Nephron (organoid): ENCODE results near the gene RPL13.

Experiments
- H3K27ac Mint-ChIP-seq, 3 experiments: 2 replicates each; pipeline ENCODE4 v1.8.0; 2020; ENCODE audit warnings: mixed read lengths in 3 of 3, mild to moderate bottlenecking in 2 of 3, moderate library complexity in 1 of 3
- H3K27me3 Mint-ChIP-seq: 2 replicates; pipeline ENCODE4 v1.8.0; 2021; ENCODE audit warnings: low read depth, mild to moderate bottlenecking, moderate library complexity, mixed read lengths
- H3K36me3 Mint-ChIP-seq: 2 replicates; pipeline ENCODE4 v1.8.0; 2020; ENCODE audit warnings: low read depth, mixed read lengths
- H3K4me1 Mint-ChIP-seq: 2 replicates; pipeline ENCODE4 v1.8.0; 2020; ENCODE audit warnings: mixed read lengths
- H3K4me3 Mint-ChIP-seq, 3 experiments: 2 replicates each; pipeline ENCODE4 v1.8.0; 2020; ENCODE audit warnings: mild to moderate bottlenecking in 3 of 3, mixed read lengths in 3 of 3, moderate library complexity in 2 of 3
- H3K9me3 Mint-ChIP-seq: 2 replicates; pipeline ENCODE4 v1.8.0; 2020; ENCODE audit warnings: mixed read lengths
- CTCF ChIP-seq, 3 experiments: fragments of 200-600 bp; sonication (generic); IDR thresholded peaks; one replicate each; pipeline ENCODE4 v1.5.0; 2021; ENCODE audit warnings: antibody characterized with exemption in 3 of 3; ENCODE audit not compliant: unreplicated experiment in 3 of 3

The RPL13 gene

GRCh38 chr16:89576153-89577054, 15.9 kb downstream of the RPL13 start:
- no peaks in the 10 kb centered on the region for H3K36me3 Mint-ChIP-seq
- H3K4me3 Mint-ChIP-seq, result no peak overlapping the region
- no peaks in the 10 kb centered on the region for H3K9me3 Mint-ChIP-seq
- H3K27ac Mint-ChIP-seq, result no peak overlapping the region
- TF ChIP-seq CTCF (IDR thresholded peaks at IDR 0.05; ENCODE audit: unreplicated experiment in 3 of 3), result no peak
- peaks cover 4% of the 10 kb centered on the region for H3K4me1 Mint-ChIP-seq
- H3K27me3 Mint-ChIP-seq, result peaks cover 51% of the 10 kb centered on the region

GRCh38 chr16:89577055-89577759, 16.7 kb downstream of the RPL13 start:
- no peak for TF ChIP-seq CTCF (IDR thresholded peaks at IDR 0.05; ENCODE audit: unreplicated experiment in 3 of 3)
- peaks cover 46% of the 10 kb centered on the region for H3K27me3 Mint-ChIP-seq
- no peak overlapping the region for H3K27ac Mint-ChIP-seq
- H3K9me3 Mint-ChIP-seq, result no peaks in the 10 kb centered on the region
- peaks cover 4% of the 10 kb centered on the region for H3K4me1 Mint-ChIP-seq
- H3K4me3 Mint-ChIP-seq, result peak overlapping the region in 1 of 3 experiments; percentile 19
- H3K36me3 Mint-ChIP-seq, result no peaks in the 10 kb centered on the region

GRCh38 chr16:89579351-89579750, 18.9 kb downstream of the RPL13 start:
- no peaks in the 10 kb centered on the region for H3K9me3 Mint-ChIP-seq
- no peaks in the 10 kb centered on the region for H3K4me1 Mint-ChIP-seq
- no peak overlapping the region for H3K4me3 Mint-ChIP-seq
- no peaks in the 10 kb centered on the region for H3K36me3 Mint-ChIP-seq
- no peak for TF ChIP-seq CTCF (IDR thresholded peaks at IDR 0.05; ENCODE audit: unreplicated experiment in 3 of 3)
- no peak overlapping the region for H3K27ac Mint-ChIP-seq
- peaks cover 26% of the 10 kb centered on the region for H3K27me3 Mint-ChIP-seq

GRCh38 chr16:89581045-89581695, 20.7 kb downstream of the RPL13 start:
- TF ChIP-seq CTCF (IDR thresholded peaks at IDR 0.05; ENCODE audit: unreplicated experiment in 3 of 3), result no peak
- Mint-ChIP-seq H3K9me3 (no peaks in the 10 kb centered on the region), H3K4me1 (no peaks in the 10 kb centered on the region), H3K27ac (no peak overlapping the region), H3K4me3 (no peak overlapping the region), H3K27me3 (peaks cover 18% of the 10 kb centered on the region), H3K36me3 (no peaks in the 10 kb centered on the region)

GRCh38 chr16:89581861-89582563, 21.5 kb downstream of the RPL13 start:
- H3K27me3 Mint-ChIP-seq, result peaks cover 15% of the 10 kb centered on the region
- no peaks in the 10 kb centered on the region for H3K4me1 Mint-ChIP-seq
- H3K27ac Mint-ChIP-seq, result no peak overlapping the region
- H3K36me3 Mint-ChIP-seq, result no peaks in the 10 kb centered on the region
- no peaks in the 10 kb centered on the region for H3K9me3 Mint-ChIP-seq
- no peak for TF ChIP-seq CTCF (IDR thresholded peaks at IDR 0.05; ENCODE audit: unreplicated experiment in 3 of 3)
- no peak overlapping the region for H3K4me3 Mint-ChIP-seq
